ENCODE results near the gene ZNF813.
"Not testable (repeated sequence)": the region's sequence is repeated elsewhere in the genome, so short reads cannot be mapped to it uniquely, and the experiment has no call there.

Gene ZNF813

DNA sequence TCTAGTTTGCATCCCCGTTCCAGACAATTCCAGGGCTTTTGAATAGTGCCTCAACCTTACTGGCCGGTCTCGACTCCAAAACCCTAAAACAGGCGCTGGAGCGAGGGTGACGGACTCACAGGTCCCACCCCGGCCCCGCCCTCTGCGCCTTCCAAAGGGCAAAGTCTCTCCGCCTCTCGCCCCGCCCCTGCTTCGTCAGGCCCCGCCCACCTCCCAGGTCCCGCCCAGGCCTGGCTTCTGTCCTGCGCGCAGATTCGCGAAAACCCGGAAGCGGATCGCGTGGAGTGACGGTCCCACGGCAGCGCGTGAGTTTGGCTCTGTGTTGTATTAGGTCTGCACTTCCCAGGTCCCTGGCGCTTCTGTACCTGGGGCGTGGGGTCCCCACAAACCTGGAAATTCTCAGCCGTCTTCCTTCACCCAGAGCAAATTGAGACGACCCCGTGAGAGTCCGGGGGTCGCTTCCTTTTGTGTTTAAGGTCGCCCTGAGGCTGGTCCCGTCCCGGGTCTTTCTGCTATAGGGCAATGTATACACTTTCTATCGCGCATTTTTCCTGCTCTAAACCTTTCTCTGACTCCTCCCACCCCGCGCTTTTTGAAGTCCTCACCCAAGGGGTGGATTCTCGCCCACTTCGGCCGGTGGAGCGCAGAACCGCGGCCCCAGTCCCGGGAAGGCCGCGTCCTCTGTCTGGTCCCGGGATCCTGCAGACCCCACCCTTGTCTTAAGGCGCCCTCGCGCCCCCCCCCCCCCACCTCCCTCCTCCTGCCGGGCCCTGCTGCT lies at the start of gene ZNF813:
ZNF813 (plus strand) TSS at position 249 of the 778 bp plus-strand sequence. CDS start 16,090 bp downstream, outside the sequence.
- DNase-seq (ENCODE audit: low read depth, low spot score), result peak; percentile 20
- H3K27ac ChIP-seq, result peak within 1 kb of the TSS; percentile 24

DNA sequence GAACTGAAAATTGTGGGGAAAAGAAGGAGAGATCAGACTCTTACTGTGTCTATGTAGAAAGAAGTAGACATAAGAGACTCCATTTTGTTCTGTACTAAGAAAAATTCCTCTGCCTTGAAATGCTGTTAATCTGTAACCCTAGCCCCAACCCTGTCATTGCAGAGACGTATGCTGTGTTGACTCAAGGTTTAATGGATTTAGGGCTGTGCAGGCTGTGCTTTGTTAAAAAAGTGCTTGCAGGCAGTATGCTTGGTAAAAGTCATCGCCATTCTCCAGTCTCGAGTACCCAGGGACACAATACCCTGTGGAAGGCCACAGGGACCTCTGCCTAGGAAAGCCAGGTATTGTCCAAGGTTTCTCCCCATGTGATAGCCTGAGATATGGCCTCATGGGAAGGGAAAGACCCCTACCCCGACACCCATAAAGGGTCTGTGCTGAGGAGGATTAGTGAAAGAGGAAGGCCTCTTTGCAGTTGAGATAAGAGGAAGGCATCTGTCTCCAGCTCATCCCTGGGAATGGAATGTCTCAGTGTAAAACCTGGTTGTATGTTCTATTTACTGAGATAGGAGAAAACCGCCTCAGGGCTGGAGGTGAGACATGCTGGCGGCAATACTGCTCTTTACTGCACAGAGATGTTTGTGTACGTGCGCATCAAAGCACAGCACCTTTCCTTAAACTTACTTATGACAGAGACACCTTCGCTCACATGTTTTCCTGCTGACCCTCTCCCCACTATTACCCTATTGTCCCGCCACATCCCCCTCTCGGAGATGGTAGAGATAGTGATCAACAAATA lies 46.8 kb upstream of the ZNF813 start:
- DNase-seq (ENCODE audit: low read depth, low spot score); H3K27ac ChIP-seq: not testable (repeated sequence)

DNA sequence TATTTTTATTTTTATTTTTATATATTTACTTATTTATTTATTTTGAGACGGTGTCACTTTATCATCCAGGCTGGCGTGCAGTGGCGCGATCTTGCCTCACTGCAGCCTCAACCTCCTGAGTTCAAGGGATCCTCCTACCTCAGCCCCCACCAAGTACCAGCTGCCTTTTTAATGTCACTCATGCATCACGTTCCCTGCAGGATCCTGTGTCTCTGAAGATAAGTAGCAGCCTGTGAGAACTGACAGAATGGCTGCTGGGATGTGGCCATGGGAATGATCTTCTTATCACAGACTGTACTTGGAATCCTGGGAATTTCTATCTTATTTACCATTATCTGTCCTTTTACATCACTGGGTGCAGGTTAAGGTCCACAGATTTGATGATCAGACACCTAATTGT lies 45.0 kb upstream of the ZNF813 start:
- no peak for DNase-seq (ENCODE audit: low read depth, low spot score)
- no peak overlapping the region for H3K27ac ChIP-seq

DNA sequence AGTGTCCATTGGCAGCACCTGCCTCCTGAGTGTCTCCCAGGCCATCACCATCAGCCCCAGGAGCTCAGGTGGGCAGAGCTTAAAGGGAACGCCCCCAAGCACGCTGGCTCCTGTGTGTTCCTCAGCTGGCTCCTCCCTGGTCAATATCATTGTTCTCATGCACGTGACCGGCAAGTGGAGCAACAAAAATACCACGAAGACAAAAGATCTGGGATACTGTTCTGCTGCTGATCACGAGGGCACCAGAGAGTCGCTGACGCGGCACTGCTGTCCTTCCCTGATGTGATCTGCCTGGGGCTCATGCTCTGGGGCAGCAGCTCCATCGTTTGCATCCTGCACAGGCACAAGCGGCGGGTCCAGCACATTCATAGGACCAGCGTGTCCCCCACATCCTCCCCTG lies 44.5 kb upstream of the ZNF813 start:
- not testable (repeated sequence) for H3K27ac ChIP-seq; DNase-seq (ENCODE audit: low read depth, low spot score)

DNA sequence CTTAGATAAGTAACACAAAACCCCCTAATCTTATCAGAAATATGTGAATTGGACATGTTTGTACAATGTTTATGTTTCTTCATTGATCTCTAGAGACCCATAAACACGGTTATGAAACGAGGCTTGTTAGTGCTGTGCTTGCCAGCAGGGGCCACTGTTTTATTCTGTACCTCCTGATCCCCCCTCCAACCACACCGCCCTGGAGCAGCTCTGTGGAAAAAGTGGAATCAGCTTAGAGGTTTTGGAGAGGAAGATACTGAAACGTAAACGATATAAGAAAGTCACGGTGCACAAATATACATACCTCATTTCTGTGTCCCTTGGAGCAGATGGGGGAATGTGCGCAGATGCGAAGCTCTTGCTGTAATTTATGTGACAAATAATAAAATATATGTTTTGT lies 43.9 kb upstream of the ZNF813 start:
- not testable (repeated sequence) for DNase-seq (ENCODE audit: low read depth, low spot score); H3K27ac ChIP-seq

DNA sequence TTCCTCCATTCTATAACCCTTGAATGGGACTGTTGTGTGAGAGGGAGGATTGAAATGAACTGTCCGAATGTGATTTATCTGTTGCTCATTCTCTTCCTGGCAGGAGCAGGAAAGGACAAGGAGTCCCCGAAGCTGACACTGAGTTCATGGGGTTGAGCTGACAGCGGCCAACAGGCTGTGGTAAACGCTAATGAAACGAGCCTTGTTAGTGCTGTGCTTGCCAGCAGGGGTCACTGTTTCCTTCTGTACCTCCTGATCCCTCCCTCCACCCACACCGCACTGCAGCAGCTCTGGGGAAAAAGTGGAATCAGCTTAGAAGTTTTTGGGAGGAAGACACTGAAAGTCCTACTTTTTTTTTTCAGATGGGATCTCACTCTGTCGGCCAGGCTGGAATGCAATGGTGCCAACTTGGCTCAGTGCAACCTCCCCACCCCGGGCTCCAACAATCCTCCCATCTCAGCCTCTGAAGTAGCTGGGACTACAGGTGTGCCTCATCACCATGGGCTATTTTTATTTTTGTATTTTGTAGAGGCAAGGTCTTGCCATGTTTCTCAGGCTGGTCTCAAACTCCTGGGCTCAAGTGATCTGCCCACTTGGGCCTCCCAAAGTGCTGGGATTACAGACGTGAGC lies 42.5 kb upstream of the ZNF813 start:
- no peak overlapping the region for H3K27ac ChIP-seq
- DNase-seq (ENCODE audit: low read depth, low spot score), result peak; percentile 12

DNA sequence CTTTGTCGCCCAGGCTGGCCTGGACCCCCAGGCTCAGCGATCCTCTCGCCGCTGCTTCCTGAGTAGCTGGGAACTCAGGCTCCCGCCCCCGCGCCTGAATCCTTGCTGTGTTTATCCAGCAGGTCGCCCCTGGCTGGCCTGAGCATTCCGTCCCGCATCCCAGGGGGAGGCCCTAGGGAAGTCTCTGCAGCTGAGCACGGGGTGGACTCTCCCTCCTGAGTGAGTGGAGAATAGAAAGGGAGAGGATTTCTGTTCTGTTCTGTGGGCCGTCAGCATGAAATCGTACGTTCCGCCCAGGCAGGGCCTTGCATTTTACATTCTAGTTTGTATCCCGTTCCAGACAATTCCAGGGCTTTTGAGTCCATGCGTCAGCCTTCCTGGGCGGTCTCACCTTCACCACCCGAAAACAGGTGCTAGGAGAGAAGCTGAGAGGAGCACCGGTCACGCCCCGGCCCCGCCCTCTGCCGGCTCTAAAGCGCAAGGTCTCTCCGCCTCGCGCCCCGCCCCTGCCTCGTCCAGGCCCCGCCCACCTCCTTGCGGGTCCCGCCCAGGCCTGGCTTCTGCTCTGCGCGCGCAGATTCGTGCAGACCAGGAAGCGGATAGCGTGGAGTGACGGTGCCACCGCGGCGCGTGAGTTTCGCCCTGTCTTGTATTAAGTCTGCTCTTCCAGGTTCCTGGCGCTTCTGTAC lies 36.0 kb upstream of the ZNF813 start, which contains the start of gene ZNF761:
ZNF761 (plus strand) TSS at position 586 of the 689 bp plus-strand sequence. CDS start 15,285 bp downstream, outside the sequence.
- peak; percentile 76 for DNase-seq (ENCODE audit: low read depth, low spot score)
- peak within 1 kb of the TSS; percentile 79 for H3K27ac ChIP-seq

DNA sequence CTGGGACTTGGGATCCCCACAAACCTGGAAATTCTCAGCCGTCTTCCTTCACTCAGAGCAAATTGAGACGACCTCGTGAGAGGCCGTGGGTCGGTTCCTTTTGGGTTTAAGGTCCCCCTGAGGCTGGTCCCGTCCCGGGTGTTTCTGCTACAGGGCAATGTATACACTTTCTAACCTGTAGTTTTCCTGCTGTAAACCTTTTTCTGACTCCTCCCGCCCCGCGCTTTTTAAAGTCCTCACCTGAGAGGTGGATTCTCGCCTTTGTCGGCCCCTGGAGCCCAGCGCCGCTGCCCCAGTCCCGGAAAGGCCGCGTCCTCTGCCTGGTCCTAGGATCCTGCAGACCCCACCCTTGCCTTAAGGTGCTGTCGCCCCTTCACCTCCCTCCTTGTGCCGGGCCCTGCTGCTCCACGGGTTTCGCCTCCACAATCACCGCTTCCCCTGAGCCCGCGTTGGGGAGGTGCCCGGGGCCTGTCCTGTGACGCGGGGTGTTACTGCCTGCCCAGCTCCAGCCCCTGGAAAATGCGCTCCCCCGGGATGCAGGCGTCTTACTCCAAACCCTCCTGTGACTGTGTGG lies 35.4 kb upstream of the ZNF813 start:
- peak overlapping the region; percentile 79 for H3K27ac ChIP-seq
- DNase-seq (ENCODE audit: low read depth, low spot score), result no peak

DNA sequence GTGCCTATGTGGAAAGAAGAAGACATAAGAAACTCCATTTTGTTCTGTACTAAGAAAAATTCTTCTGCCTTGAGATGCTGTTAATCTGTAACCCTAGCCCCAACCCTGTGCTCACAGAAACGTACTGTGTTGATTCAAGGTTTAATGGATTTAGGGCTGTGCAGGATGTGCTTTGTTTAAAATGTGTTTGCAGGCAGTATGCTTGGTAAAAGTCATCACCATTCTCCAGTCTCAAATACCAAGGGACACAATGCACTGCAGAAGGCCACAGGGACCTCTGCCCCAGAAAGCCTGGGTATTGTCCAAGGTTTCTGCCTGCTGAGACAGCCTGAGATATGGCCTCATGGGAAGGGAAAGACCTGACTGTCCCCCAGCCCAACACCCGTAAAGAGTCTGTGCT lies 23.7 kb upstream of the ZNF813 start:
- DNase-seq (ENCODE audit: low read depth, low spot score); H3K27ac ChIP-seq: not testable (repeated sequence)

DNA sequence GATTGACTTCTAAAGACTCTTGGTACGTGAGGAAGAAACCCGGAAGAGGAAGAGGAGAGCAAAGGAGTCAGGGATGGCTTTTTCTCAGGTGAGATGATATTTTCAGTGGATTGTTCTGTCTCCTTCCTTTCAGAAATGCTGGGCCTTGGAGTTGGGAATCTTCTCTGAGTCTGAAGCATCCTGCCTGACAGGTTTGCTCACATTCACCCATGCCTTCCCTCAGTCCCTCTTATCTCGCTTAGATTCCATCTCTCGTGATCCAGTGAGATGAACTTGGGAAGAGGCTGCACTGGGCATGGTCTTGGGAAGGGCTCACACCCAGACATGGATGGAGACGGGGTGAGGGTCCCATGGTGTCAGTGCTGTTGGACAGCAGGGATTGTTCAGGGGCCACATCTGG lies 20.3 kb upstream of the ZNF813 start:
- H3K27ac ChIP-seq; DNase-seq (ENCODE audit: low read depth, low spot score): not testable (repeated sequence)

DNA sequence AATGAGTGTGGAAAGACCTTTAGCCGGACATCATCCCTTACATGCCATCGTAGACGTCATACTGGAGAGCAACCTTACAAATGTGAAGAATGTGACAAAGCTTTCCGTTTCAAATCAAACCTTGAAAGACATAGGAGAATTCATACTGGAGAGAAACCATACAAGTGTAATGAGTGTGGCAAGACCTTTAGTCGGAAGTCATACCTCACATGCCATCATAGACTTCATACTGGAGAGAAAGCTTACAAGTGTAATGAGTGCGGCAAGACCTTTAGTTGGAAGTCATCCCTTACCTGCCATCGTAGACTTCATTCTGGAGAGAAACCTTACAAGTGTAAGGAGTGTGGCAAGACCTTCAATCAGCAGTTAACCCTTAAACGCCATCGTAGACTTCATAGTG lies 11.7 kb upstream of the ZNF813 start:
- H3K27ac ChIP-seq, result no peak overlapping the region
- no peak for DNase-seq (ENCODE audit: low read depth, low spot score)

DNA sequence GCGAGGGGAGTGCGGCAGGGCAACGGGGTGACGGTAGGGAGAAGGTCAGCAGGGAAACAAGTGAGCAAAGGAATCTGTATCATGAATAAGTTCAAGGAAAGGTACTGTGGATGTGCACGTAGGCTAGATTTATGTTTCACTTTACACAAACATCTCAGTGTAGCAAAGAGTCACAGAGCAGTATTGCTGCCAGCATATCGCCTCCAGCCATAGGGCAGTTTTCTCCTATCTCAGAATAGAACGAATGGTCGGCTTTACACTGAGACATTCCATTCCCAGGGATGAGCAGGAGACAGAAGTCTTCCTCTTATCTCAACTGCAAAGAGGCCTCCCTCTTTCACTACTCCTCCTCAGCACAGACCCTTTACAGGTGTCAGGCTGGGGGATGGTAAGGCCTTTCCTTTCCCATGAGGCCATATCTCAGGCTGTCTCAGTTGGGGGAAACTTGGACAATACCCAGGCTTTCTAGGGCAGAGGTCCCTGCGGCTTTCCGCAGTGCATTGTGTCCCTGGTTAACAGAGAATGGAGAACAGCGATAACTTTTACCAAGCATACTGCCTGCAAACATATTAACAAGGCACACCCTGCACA lies 7.3 kb upstream of the ZNF813 start:
- not testable (repeated sequence) for DNase-seq (ENCODE audit: low read depth, low spot score)

DNA sequence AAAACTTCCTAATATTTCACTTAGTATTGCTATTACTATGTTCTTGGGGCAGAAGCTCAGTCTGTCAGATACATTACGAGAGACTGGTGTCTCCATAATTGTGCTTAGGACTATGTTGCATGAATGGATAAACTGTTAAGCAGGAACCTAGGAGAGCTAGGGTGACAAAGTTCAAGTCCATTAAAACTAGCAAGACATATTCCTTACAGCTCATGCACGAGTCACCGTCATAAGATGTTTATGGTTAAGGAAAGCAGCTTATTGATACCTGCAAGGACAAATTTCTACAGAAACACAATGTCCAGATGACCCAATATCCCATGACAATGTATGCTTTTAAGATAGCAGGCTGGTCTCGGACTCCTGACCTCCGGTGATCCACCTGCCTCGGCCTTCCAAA lies 5.7 kb upstream of the ZNF813 start:
- no peak overlapping the region for H3K27ac ChIP-seq
- no peak for DNase-seq (ENCODE audit: low read depth, low spot score)

More for the DNA sequence above, 7.3 kb upstream of the ZNF813 start:
- not testable (repeated sequence) for H3K27ac ChIP-seq

DNA sequence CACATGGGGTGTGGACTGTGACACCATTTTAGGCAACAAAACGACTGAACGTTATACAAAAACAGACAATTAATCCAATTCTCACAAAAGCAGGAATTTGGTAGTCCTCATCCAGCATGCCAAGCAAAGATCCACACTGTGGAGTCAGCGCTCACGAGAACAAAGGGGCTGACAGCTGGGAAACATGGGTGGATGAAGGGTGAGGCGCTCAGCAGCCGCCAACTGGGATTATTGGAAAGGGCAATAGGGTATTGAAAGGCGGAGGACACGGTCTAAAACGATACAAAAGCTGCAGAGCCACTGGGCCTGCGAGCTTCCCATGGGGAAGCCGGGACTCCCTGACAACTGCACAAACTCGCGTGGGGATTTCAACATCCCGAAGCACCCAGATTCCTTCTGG lies 4.7 kb upstream of the ZNF813 start:
- DNase-seq (ENCODE audit: low read depth, low spot score), result no peak
- no peak overlapping the region for H3K27ac ChIP-seq

DNA sequence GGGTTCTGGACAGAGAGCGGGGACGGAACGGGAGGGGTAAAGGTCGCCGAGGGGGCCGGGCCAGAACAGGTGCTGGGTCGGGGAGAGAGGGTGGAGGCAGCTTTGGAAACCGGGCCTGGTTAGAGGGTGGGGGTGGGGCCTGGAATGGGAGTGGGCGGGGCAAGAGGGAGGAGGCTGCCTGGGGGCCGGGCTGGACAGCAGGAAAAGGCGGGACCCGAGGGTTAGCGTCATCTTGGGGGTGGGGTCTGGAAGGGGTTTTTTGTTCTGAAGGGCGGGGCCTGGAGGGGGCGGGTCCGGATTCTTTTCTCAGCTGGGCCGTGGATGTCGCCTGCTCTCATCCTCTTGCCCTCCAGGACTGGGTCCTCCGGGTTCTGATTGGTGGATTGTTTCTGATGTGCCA lies 4.3 kb upstream of the ZNF813 start:
- no peak for DNase-seq (ENCODE audit: low read depth, low spot score)
- H3K27ac ChIP-seq, result no peak overlapping the region

DNA sequence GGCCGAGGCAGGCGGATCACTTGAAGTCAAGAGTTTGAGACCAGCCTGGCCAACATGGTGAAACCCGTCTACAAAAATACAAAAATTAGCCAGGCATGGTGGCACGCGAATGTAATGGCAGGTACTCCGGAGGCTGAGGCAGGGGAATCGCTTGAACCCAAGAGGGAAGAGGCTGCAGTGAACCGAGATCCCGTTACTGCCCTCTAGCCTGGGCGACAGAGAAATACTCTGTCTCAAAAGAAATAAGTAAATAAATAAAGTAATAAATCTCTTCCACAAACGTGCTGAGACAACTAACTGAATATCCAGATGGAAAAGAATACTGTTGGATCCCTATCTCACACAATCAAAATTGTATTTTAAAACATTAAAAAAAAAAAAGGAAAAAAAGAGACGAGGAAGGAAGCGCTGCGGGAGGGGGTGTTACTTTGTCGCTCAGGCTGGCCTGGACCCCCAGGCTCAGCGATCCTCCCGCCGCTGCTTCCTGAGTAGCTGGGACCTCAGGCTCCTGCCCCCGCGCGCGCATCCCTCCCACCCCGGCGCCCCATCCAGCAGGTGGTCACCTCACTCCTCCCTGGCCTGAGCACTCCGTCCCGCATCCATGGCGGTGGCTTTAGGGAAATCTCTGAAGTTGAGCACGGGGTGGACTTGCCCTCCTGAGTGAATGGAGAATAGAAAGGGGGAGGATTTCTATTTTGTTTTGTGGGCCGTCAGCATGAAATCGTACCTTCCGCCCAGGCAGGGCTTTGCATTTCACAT lies 628 bp upstream of the ZNF813 start:
- H3K27ac ChIP-seq, result no peak overlapping the region
- no peak for DNase-seq (ENCODE audit: low read depth, low spot score)

DNA sequence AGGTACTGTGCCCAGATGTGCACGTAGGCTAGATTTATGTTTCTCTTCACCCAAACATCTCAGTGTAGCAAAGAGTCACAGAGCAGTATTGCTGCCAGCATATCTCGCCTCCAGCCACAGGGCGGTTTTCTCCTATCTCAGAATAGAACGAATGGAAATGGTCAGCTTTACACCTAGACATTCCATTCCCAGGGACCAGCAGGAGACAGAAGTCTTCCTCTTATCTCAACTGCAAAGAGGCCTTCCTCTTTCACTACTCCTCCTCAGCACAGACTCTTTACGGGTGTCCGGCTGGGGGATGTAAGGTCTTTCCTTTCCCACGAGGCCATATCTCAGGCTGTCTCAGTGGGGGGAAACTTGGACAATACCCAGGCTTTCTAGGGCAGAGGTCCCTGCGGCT lies 1.1 kb downstream of the ZNF813 start:
- H3K27ac ChIP-seq; DNase-seq (ENCODE audit: low read depth, low spot score): not testable (repeated sequence)

DNA sequence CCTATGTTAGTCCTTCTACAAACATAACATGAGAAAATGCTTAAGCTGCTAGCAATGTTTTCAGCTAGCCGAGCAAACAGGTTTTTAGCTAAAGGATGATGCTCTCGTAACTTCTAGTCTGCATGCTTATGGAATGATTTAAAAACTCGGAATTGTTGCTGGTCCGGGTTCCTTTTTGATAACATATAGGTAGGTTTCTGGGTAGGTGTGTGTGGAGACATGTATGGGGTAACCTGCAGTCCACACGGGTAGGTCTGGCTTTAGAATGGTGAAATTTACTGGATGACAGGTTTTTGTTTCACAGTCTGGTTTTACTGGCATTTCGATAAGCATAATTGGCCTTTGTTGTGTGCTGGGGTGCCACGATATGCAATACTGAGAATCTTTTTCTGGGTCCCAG lies 4.4 kb downstream of the ZNF813 start:
- DNase-seq (ENCODE audit: low read depth, low spot score), result no peak
- H3K27ac ChIP-seq, result no peak overlapping the region

DNA sequence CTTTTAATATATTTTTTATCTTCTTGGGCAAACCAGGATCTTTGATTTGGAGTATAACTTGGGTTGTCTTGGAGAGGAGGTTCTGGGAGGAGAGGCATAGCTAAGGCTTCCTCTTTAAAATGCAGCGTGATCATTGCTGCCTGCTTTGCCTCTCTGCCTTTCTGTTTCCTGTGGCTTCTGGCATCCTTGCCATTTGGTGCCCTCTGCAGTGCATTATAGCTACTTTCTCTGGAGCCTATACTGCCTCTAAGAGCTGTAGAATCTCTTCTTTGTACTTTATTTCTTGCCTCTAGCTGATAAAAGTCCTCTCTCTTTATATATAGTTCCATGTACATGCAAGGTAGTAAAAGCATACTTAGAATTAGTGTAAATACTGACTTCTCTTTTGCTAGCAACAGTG lies 7.3 kb downstream of the ZNF813 start:
- H3K27ac ChIP-seq; DNase-seq (ENCODE audit: low read depth, low spot score): not testable (repeated sequence)
